IMR-90 (cell line): ENCODE results near the gene DIAPH2. TPM values are rescaled to one million over a fixed set of nuclear protein-coding genes. Genes with fewer than 3 reads are reported as not detected.

Experiments
- ATAC-seq: fragments of 200-7000 bp; cut with Tn5 transposase; 2 replicates; pipeline ENCODE4 v1.9.1; 2020; ENCODE audit warnings: low read depth, mild to moderate bottlenecking, moderate library complexity
- BruUV-seq: library from RNA; stranded (reverse); fragments of 400-500 nt; replicated peaks from 2 replicates; lab custom pipeline; 2021; lab: Mats Ljungman, UMichigan
- CTCF ChIA-PET: fragments of 300-600 bp; formaldehyde crosslinking; extraction: SDS; loops from one replicate; lab custom pipeline; 2021; ENCODE audit warnings: antibody characterized with exemption; lab: Yijun Ruan, JAX
- POLR2A ChIA-PET: fragments of 300-600 bp; sonication (Branson Sonifier 250); formaldehyde crosslinking; loops from one replicate; lab custom pipeline; 2022; ENCODE audit warnings: antibody characterized with exemption; ENCODE audit not compliant: unreplicated experiment; lab: Charles Lee
- DNase-seq: peaks from one replicate; pipeline ENCODE4 v3.0.0; 2013
- H2AFZ ChIP-seq: replicated peaks from 2 replicates; pipeline ENCODE3; 2013; ENCODE audit warnings: low read length, mild to moderate bottlenecking; ENCODE audit not compliant: poor library complexity
- H2AK5ac ChIP-seq: 2 replicates; pipeline ENCODE4 v1.6.1; 2013; ENCODE audit warnings: low read depth, low read length, inconsistent platforms
- H2AK9ac ChIP-seq: replicated peaks from 2 replicates; pipeline ENCODE3; 2013; ENCODE audit warnings: mild to moderate bottlenecking, low read depth, low read length, moderate library complexity; ENCODE audit not compliant: poor library complexity
- H2BK120ac ChIP-seq: 2 replicates; pipeline ENCODE4 v1.6.1; 2013; ENCODE audit warnings: low read depth, low read length, inconsistent platforms
- H2BK15ac ChIP-seq: 3 replicates; pipeline ENCODE4 v1.6.1; 2013; ENCODE audit warnings: low read depth, low read length, inconsistent platforms
- H2BK20ac ChIP-seq: 2 replicates; pipeline ENCODE4 v1.6.1; 2013; ENCODE audit warnings: low read depth, mild to moderate bottlenecking, inconsistent platforms, low read length, moderate library complexity
- H2BK5ac ChIP-seq: 2 replicates; pipeline ENCODE4 v1.6.1; 2013; ENCODE audit warnings: mild to moderate bottlenecking, low read depth, low read length, inconsistent platforms; ENCODE audit not compliant: poor library complexity, severe bottlenecking
- H3K14ac ChIP-seq: replicated peaks from 2 replicates; pipeline ENCODE4 v1.6.1; 2013; ENCODE audit warnings: low read depth, low read length, inconsistent platforms
- H3K18ac ChIP-seq: 2 replicates; pipeline ENCODE4 v1.6.1; 2013; ENCODE audit warnings: low read depth, low read length, control low read depth
- H3K23ac ChIP-seq: 2 replicates; pipeline ENCODE4 v1.6.1; 2013; ENCODE audit warnings: low read depth, low read length, inconsistent platforms
- H3K27ac ChIP-seq: 2 replicates; pipeline ENCODE4 v1.5.1; 2013; ENCODE audit warnings: mild to moderate bottlenecking, control low read depth, low read length; ENCODE audit not compliant: insufficient read depth
- H3K27me3 ChIP-seq: 2 replicates; pipeline ENCODE4 v1.6.1; 2013; ENCODE audit warnings: low read length; ENCODE audit not compliant: control insufficient read depth, insufficient read depth
- H3K36me3 ChIP-seq: 2 replicates; pipeline ENCODE4 v1.6.1; 2013; ENCODE audit warnings: low read length, mixed read lengths; ENCODE audit not compliant: control insufficient read depth, insufficient read depth
- H3K4ac ChIP-seq: 2 replicates; pipeline ENCODE4 v1.6.1; 2013; ENCODE audit warnings: low read depth, low read length, inconsistent platforms
- H3K4me1 ChIP-seq: 2 replicates; pipeline ENCODE4 v1.6.1; 2013; ENCODE audit warnings: low read length, mixed read lengths; ENCODE audit not compliant: control insufficient read depth, insufficient read depth
- H3K4me2 ChIP-seq: 2 replicates; pipeline ENCODE4 v1.6.1; 2013; ENCODE audit warnings: low read depth, mild to moderate bottlenecking, control low read depth, low read length, moderate library complexity
- H3K4me3 ChIP-seq: 2 replicates; pipeline ENCODE4 v1.5.1; 2013; ENCODE audit warnings: low read depth, mild to moderate bottlenecking, control low read depth, low read length, moderate library complexity; ENCODE audit not compliant: insufficient read depth
- H3K56ac ChIP-seq: 2 replicates; pipeline ENCODE4 v1.6.1; 2013; ENCODE audit warnings: low read length, inconsistent platforms; ENCODE audit not compliant: insufficient read depth; ENCODE audit errors: extremely low read depth
- H3K79me1 ChIP-seq, 2 experiments: 2 replicates each; pipeline ENCODE4 v1.6.1; 2013; ENCODE audit warnings: low read length in 2 of 2, inconsistent platforms in 1 of 2, low read depth in 1 of 2
- H3K9ac ChIP-seq: 2 replicates; pipeline ENCODE4 v1.6.1; 2013; ENCODE audit warnings: low read depth, low read length, control low read depth
- H3K9me1 ChIP-seq: 2 replicates; pipeline ENCODE4 v1.6.1; 2013; ENCODE audit warnings: low read length, inconsistent platforms; ENCODE audit not compliant: insufficient read depth
- H3K9me3 ChIP-seq: 2 replicates; pipeline ENCODE4 v1.6.1; 2013; ENCODE audit warnings: low read length; ENCODE audit not compliant: control insufficient read depth, insufficient read depth
- H4K20me1 ChIP-seq: 2 replicates; pipeline ENCODE4 v1.6.1; 2013; ENCODE audit warnings: low read length, inconsistent platforms; ENCODE audit not compliant: insufficient read depth
- H4K5ac ChIP-seq: 2 replicates; pipeline ENCODE4 v1.6.1; 2013; ENCODE audit warnings: mild to moderate bottlenecking, low read depth, low read length, control low read depth
- H4K8ac ChIP-seq, 2 experiments: 2 replicates each; pipeline ENCODE4 v1.6.1; 2013; ENCODE audit warnings: low read depth in 2 of 2, low read length in 2 of 2, control low read depth in 1 of 2, inconsistent platforms in 1 of 2
- H4K91ac ChIP-seq: 2 replicates; pipeline ENCODE4 v1.6.1; 2013; ENCODE audit warnings: low read depth, low read length, inconsistent platforms; ENCODE audit not compliant: insufficient read depth
- BHLHE40 ChIP-seq: fragments of 150-350 bp; IDR thresholded peaks from 2 replicates; pipeline ENCODE4 v1.6.1; 2016; ENCODE audit warnings: mild to moderate bottlenecking, low read depth, low read length
- CEBPB ChIP-seq: IDR thresholded peaks from 2 replicates; pipeline ENCODE4 v1.6.1; 2012; ENCODE audit warnings: low read depth, low read length, improper control_type of control experiment
- CHD1 ChIP-seq: IDR thresholded peaks from 2 replicates; pipeline ENCODE4 v1.6.1; 2012; ENCODE audit warnings: low read depth, low read length, improper control_type of control experiment
- CTCF ChIP-seq: conservative IDR thresholded peaks from 2 replicates; pipeline ENCODE4 v1.5.1; 2012; ENCODE audit warnings: mild to moderate bottlenecking, low read depth, low read length, improper control_type of control experiment
- FOS ChIP-seq: fragments of 150-350 bp; IDR thresholded peaks from 2 replicates; pipeline ENCODE4 v1.6.1; 2016; ENCODE audit warnings: low read depth, low read length
- MAFK ChIP-seq: IDR thresholded peaks from 2 replicates; pipeline ENCODE4 v1.6.1; 2012; ENCODE audit warnings: low read depth, low read length, improper control_type of control experiment
- MAZ ChIP-seq: IDR thresholded peaks from 2 replicates; pipeline ENCODE4 v1.6.1; 2012; ENCODE audit warnings: low read depth, mild to moderate bottlenecking, low read length, improper control_type of control experiment, moderate library complexity, borderline replicate concordance
- MXI1 ChIP-seq: IDR thresholded peaks from 2 replicates; pipeline ENCODE4 v1.6.1; 2012; ENCODE audit warnings: low read depth, mild to moderate bottlenecking, low read length, moderate library complexity, borderline replicate concordance
- NFE2L2 ChIP-seq: fragments of 150-350 bp; IDR thresholded peaks from 2 replicates; pipeline ENCODE4 v1.6.1; 2016; ENCODE audit warnings: low read depth, mild to moderate bottlenecking, low read length
- POLR2A ChIP-seq: IDR thresholded peaks from 2 replicates; pipeline ENCODE4 v1.6.1; 2012; ENCODE audit warnings: mild to moderate bottlenecking, low read depth, low read length
- RAD21 ChIP-seq: IDR thresholded peaks from 2 replicates; pipeline ENCODE4 v1.6.1; 2012; ENCODE audit warnings: low read length, improper control_type of control experiment
- RCOR1 ChIP-seq: IDR thresholded peaks from 2 replicates; pipeline ENCODE4 v1.6.1; 2012; ENCODE audit warnings: mild to moderate bottlenecking, low read length, improper control_type of control experiment; ENCODE audit not compliant: insufficient replicate concordance
- RFX5 ChIP-seq: IDR thresholded peaks from 2 replicates; pipeline ENCODE4 v1.8.0; 2012; ENCODE audit warnings: low read depth, mild to moderate bottlenecking, low read length, moderate library complexity
- SMC3 ChIP-seq: fragments of 150-350 bp; IDR thresholded peaks from 2 replicates; pipeline ENCODE4 v1.6.1; 2016; ENCODE audit warnings: low read depth, mild to moderate bottlenecking, antibody characterized with exemption, low read length, moderate library complexity
- WGBS, 2 experiments: methylation state at CpG; one replicate each; pipeline versions ENCODE4 v1.1.5 to v1.1.7; 2013; ENCODE audit warnings: missing lambda C conversion rate in 2 of 2; ENCODE audit not compliant: insufficient read length in 1 of 2; ENCODE audit errors: extremely low coverage in 2 of 2; 5-methylcytosine and 5-hydroxymethylcytosine counted together
- dilution Hi-C: fragments of 300-500 bp; cut with HindIII; formaldehyde crosslinking; loops from one replicate; pipeline ENCODE4 v1.14.3; 2018; ENCODE audit warnings: low sequenced_read_pairs; ENCODE audit not compliant: unreplicated experiment
- in situ Hi-C: fragments of 300-500 bp; cut with MboI; formaldehyde crosslinking; loops from 3 replicates; pipeline ENCODE4 v1.14.3; 2019; ENCODE audit warnings: low sequenced_read_pairs, inconsistent platforms, mixed read lengths
- intact Hi-C: fragments of 100-400 bp; cut with micrococcal nuclease; formaldehyde crosslinking; loops from 2 replicates; pipeline ENCODE4 v1.10.0; 2022
- polyA plus RNA-seq, 3 experiments: library from polyadenylated mRNA; depleted of rRNA; stranded (reverse); fragments of >200 nt; gene quantifications; 2 replicates each; pipeline ENCODE4 v1.2.3, GENCODE V29; 2012; ENCODE audit warnings: low replicate concordance in 1 of 3
- total RNA-seq: library from RNA; depleted of rRNA; stranded (reverse); fragments of >200 nt; gene quantifications from 2 replicates; pipeline ENCODE4 v1.2.3, GENCODE V29; 2012
- TF ChIP-seq, protein P1 (sequence below): fragments of 150-350 bp; IDR thresholded peaks from 2 replicates; pipeline ENCODE4 v1.6.1; 2016; ENCODE audit warnings: low read depth, mild to moderate bottlenecking, low read length, moderate library complexity, borderline replicate concordance
- TF ChIP-seq, protein P2 (sequence below): fragments of 150-350 bp; IDR thresholded peaks from 2 replicates; pipeline ENCODE4 v1.6.1; 2017; ENCODE audit warnings: mild to moderate bottlenecking, antibody characterized with exemption, low read length, low read depth

Gene DIAPH2
- total and polyA plus RNA-seq, 2 of the 4 experiments (the other 2 are of a cell fraction) = 3.6 to 19.9 TPM

GRCh38 chrX:97030463-97030862 lies 345.8 kb downstream of the DIAPH2 start:
- CTCF ChIA-PET = no interaction called here

More at GRCh38 chrX:97030463-97030862, 345.8 kb downstream of the DIAPH2 start:
- Histone ChIP-seq H2BK20ac (no peak overlapping the region), H3K27ac (no peak overlapping the region), H3K9me3 (no peaks in the 10 kb centered on the region), H3K23ac (no peak overlapping the region), H3K79me1 (no peaks in the 10 kb centered on the region), H3K14ac (no peak overlapping the region), H2AK9ac (no peak overlapping the region), H3K27me3 (no peaks in the 10 kb centered on the region), H3K4me3 (no peak overlapping the region), H3K56ac (no peak overlapping the region), H2BK120ac (no peak overlapping the region), H3K9me1 (no peaks in the 10 kb centered on the region), H4K91ac (no peak overlapping the region), H3K4me1 (no peaks in the 10 kb centered on the region), H3K9ac (no peak overlapping the region), H2AFZ (no peak overlapping the region), H2AK5ac (no peak overlapping the region), H3K4ac (no peak overlapping the region), H4K5ac (no peak overlapping the region), H4K20me1 (no peaks in the 10 kb centered on the region), H3K36me3 (no peaks in the 10 kb centered on the region), H2BK5ac (no peak overlapping the region), H3K4me2 (no peak overlapping the region), H2BK15ac (no peak overlapping the region), H3K18ac (no peak overlapping the region), H4K8ac (no peak overlapping the region)
- no TSS peak for BruUV-seq
- DNase-seq (no peak), ATAC-seq (no peak)
- in situ Hi-C loops = no loop called here
- dilution Hi-C loops = no loop called here
- TF ChIP-seq RFX5 (no peak), MAZ (no peak), CHD1 (no peak), FOS (no peak), BHLHE40 (no peak), NFE2L2 (no peak), CEBPB (no peak), MAFK (no peak), POLR2A (no peak), RCOR1 (no peak), SMC3 (no peak), RAD21 (no peak), MXI1 (no peak), CTCF (no peak)
- TF ChIP-seq, protein P1, sequence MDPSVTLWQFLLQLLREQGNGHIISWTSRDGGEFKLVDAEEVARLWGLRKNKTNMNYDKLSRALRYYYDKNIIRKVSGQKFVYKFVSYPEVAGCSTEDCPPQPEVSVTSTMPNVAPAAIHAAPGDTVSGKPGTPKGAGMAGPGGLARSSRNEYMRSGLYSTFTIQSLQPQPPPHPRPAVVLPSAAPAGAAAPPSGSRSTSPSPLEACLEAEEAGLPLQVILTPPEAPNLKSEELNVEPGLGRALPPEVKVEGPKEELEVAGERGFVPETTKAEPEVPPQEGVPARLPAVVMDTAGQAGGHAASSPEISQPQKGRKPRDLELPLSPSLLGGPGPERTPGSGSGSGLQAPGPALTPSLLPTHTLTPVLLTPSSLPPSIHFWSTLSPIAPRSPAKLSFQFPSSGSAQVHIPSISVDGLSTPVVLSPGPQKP = no peak
- TF ChIP-seq, protein P2, sequence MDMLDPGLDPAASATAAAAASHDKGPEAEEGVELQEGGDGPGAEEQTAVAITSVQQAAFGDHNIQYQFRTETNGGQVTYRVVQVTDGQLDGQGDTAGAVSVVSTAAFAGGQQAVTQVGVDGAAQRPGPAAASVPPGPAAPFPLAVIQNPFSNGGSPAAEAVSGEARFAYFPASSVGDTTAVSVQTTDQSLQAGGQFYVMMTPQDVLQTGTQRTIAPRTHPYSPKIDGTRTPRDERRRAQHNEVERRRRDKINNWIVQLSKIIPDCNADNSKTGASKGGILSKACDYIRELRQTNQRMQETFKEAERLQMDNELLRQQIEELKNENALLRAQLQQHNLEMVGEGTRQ = no peak
- intact Hi-C loops = no loop called here
- whole genome bisulfite sequencing, 2 experiments = no CpG with 5 or more reads among the region's 2 CpGs
- POLR2A ChIA-PET = no interaction called here
